Thyroid gland (tissue), 4 donors: ENCODE data around the gene PNMA6F. TPM values are rescaled to one million over a fixed set of nuclear protein-coding genes. Genes with fewer than 3 reads are reported as not detected.

ENCODE experiments used
- DNase-seq, 2 donors: peaks; one replicate each; pipeline ENCODE4 v3.0.0-alpha.2; 2019
- H3K27ac ChIP-seq, 3 donors: fragments of 200-600 bp; sonication (generic); 1 replicate in 2 of 3; 2 replicates in 1 of 3; pipeline ENCODE4 v1.5.1; 2016 to 2019; ENCODE audit warnings: mild to moderate bottlenecking in 1 of 3, moderate library complexity in 1 of 3
- H3K27me3 ChIP-seq: fragments of 200-600 bp; sonication (generic); one replicate; pipeline ENCODE4 v1.5.1; 2019
- H3K36me3 ChIP-seq, 2 donors: fragments of 200-600 bp; sonication (generic); one replicate each; pipeline ENCODE4 v1.5.1; 2016 to 2019
- H3K4me1 ChIP-seq, 2 donors: fragments of 200-600 bp; sonication (generic); one replicate each; pipeline ENCODE4 v1.5.1; 2017 to 2019
- H3K4me3 ChIP-seq, 3 donors: fragments of 200-600 bp; sonication (generic); replicated peaks in 1 of 3; 1 replicate in 2 of 3; 2 replicates in 1 of 3; pipeline ENCODE4 v1.5.1; 2016; ENCODE audit warnings: mild to moderate bottlenecking in 1 of 3
- H3K9me3 ChIP-seq: fragments of 200-600 bp; sonication (generic); one replicate; pipeline ENCODE4 v1.5.1; 2017
- CTCF ChIP-seq, 6 experiments: fragments of 200-600 bp in 3 of 6; fragments of 450-650 bp in 3 of 6; sonication (generic) in 3 of 6; IDR thresholded peaks; one replicate each; pipeline ENCODE4 v1.5.1; 2016 to 2019; ENCODE audit warnings: antibody characterized with exemption in 6 of 6, mild to moderate bottlenecking in 2 of 6, inconsistent platforms in 1 of 6, moderate library complexity in 1 of 6
- POLR2A ChIP-seq, 2 donors: fragments of 450-650 bp; IDR thresholded peaks; one replicate each; pipeline ENCODE4 v1.6.1; 2017; ENCODE audit warnings: antibody characterized with exemption in 2 of 2, mild to moderate bottlenecking in 2 of 2, moderate library complexity in 1 of 2
- WGBS, 2 donors: methylation state at CpG; one replicate each; pipeline ENCODE4 v1.1.5; 2017; 5-methylcytosine and 5-hydroxymethylcytosine counted together
- intact Hi-C: fragments of 100-400 bp; cut with DNase I; formaldehyde crosslinking; loops from one replicate; pipeline ENCODE4 v1.15.1; 2023
- total RNA-seq, 4 donors: library from RNA; depleted of rRNA; stranded (reverse); fragments of >200 nt; gene quantifications; one replicate each; pipeline ENCODE4 v1.2.3, GENCODE V29; 2016

PNMA6F gene
- total RNA-seq, 4 donors from 2014 or later, result not detected

- Histone ChIP-seq H3K36me3 (peaks cover 0 to 5% of the 10 kb centered on the region in 2 donors), H3K9me3 (no peaks in the 10 kb centered on the region), H3K27ac (no peak overlapping the region), H3K4me3 (no peak overlapping the region), H3K27me3 (no peaks in the 10 kb centered on the region), H3K4me1 (no peaks in the 10 kb centered on the region)
- TF ChIP-seq POLR2A (IDR thresholded peaks at IDR 0.05) (no peak), CTCF (IDR thresholded peaks at IDR 0.05) (no peak)
- WGBS, 2 donors, result 92 to 100% methylated on average over 2 of the region's 2 CpGs
- no peak for DNase-seq
- intact Hi-C loops, result no loop called here
These were observed 22.1 kb upstream of the PNMA6F start for GRCh38 chrX:153343674-153344073.

GRCh38 chrX:153342762-153343558 is 21.4 kb upstream of the PNMA6F start:
- no peak overlapping the region for H3K4me3 ChIP-seq
- H3K27ac ChIP-seq, result no peak overlapping the region
- intact Hi-C loops, result no loop called here
- TF ChIP-seq CTCF (IDR thresholded peaks at IDR 0.05) (no peak), POLR2A (IDR thresholded peaks at IDR 0.05) (no peak)
- no peaks in the 10 kb centered on the region for H3K4me1 ChIP-seq
- no peaks in the 10 kb centered on the region for H3K9me3 ChIP-seq
- H3K36me3 ChIP-seq, result peaks cover 0 to 5% of the 10 kb centered on the region in 2 donors
- 78 to 80% methylated on average over 9 of the region's 9 CpGs for WGBS, 2 donors
- no peaks in the 10 kb centered on the region for H3K27me3 ChIP-seq
- no peak for DNase-seq

- Histone ChIP-seq H3K27me3 (no peaks in the 10 kb centered on the region), H3K9me3 (no peaks in the 10 kb centered on the region), H3K4me1 (peaks cover under 1 to 3% of the 10 kb centered on the region in 2 donors), H3K4me3 (no peak overlapping the region), H3K36me3 (no peaks in the 10 kb centered on the region), H3K27ac (no peak overlapping the region)
- intact Hi-C loops, result no loop called here
- WGBS, 2 donors, result 96 to 100% methylated on average over 2 to 6 of the region's 6 CpGs
- TF ChIP-seq CTCF (IDR thresholded peaks at IDR 0.05), result no peak
- no peak for TF ChIP-seq POLR2A (IDR thresholded peaks at IDR 0.05)
- DNase-seq, result no peak
These were observed 18.5 kb upstream of the PNMA6F start for GRCh38 chrX:153340111-153340510.

GRCh38 chrX:153339662-153340061 is 18.1 kb upstream of the PNMA6F start:
- no peaks in the 10 kb centered on the region for H3K27me3 ChIP-seq
- H3K27ac ChIP-seq, result no peak overlapping the region
- H3K4me1 ChIP-seq, result peaks cover 5% of the 10 kb centered on the region in 2 donors
- H3K9me3 ChIP-seq, result no peaks in the 10 kb centered on the region
- intact Hi-C loops, result no loop called here
- no peak overlapping the region for H3K4me3 ChIP-seq
- 90 to 100% methylated on average over 3 to 4 of the region's 4 CpGs for WGBS, 2 donors
- no peak for DNase-seq
- H3K36me3 ChIP-seq, result no peaks in the 10 kb centered on the region
- TF ChIP-seq CTCF (IDR thresholded peaks at IDR 0.05), result no peak
- no peak for TF ChIP-seq POLR2A (IDR thresholded peaks at IDR 0.05)

GRCh38 chrX:153338836-153339235 is 17.3 kb upstream of the PNMA6F start:
- 85 to 92% methylated on average over 5 to 7 of the region's 7 CpGs for WGBS, 2 donors
- Histone ChIP-seq H3K9me3 (no peaks in the 10 kb centered on the region), H3K27me3 (no peaks in the 10 kb centered on the region), H3K36me3 (no peaks in the 10 kb centered on the region), H3K27ac (no peak overlapping the region), H3K4me1 (peaks cover 5 to 7% of the 10 kb centered on the region in 2 donors), H3K4me3 (no peak overlapping the region)
- intact Hi-C loops, result no loop called here
- TF ChIP-seq POLR2A (IDR thresholded peaks at IDR 0.05), result no peak
- no peak for TF ChIP-seq CTCF (IDR thresholded peaks at IDR 0.05)
- DNase-seq, result no peak
